Erythroblast (primary cell): Measurements from ENCODE around the gene ITGA5.

ENCODE experiments used
- GATA1 ChIP-seq: IDR thresholded peaks from 2 replicates; pipeline ENCODE4 v1.6.1; 2011; ENCODE audit warnings: low read depth, mild to moderate bottlenecking, control low read depth, low read length, moderate library complexity
- POLR2A ChIP-seq: IDR thresholded peaks from 2 replicates; pipeline ENCODE4 v1.6.1; 2011; ENCODE audit warnings: mild to moderate bottlenecking, low read length

GRCh38 chr12:54423816-54424150 is 4.7 kb upstream of the ITGA5 start:
- TF ChIP-seq POLR2A (no peak), GATA1 (no peak)
